Transverse colon (tissue), 4 donors: ENCODE results near the gene HPGDS.

Experiments used
- CTCF ChIP-seq, 5 experiments: fragments of 200-600 bp in 3 of 5; fragments of 450-650 bp in 2 of 5; sonication (generic) in 3 of 5; IDR thresholded peaks; 1 replicate in 2 of 5; 2 replicates in 3 of 5; pipeline ENCODE4 v1.5.1; 2016 to 2017; ENCODE audit warnings: antibody characterized with exemption in 5 of 5, inconsistent platforms in 3 of 5, mild to moderate bottlenecking in 2 of 5, moderate library complexity in 1 of 5
- EP300 ChIP-seq: sonication (generic); formaldehyde crosslinking; IDR thresholded peaks from one replicate; pipeline ENCODE4 v1.6.1; 2017; ENCODE audit warnings: antibody characterized with exemption, low read depth
- POLR2AphosphoS5 ChIP-seq, 3 donors: sonication (generic); formaldehyde crosslinking; IDR thresholded peaks; one replicate each; pipeline ENCODE4 v1.6.1; 2016; ENCODE audit warnings: antibody characterized with exemption in 3 of 3

GRCh38 chr4:94278781-94279180, 63.9 kb downstream of the HPGDS start:
- TF ChIP-seq CTCF (IDR thresholded peaks at IDR 0.05): no peak
- no peak for TF ChIP-seq EP300
- TF ChIP-seq POLR2AphosphoS5 (IDR thresholded peaks at IDR 0.05): no peak
